Measurements from ENCODE around the gene RCAN2. TPM values are rescaled to one million over a fixed set of nuclear protein-coding genes. Genes with fewer than 3 reads are reported as not detected.
"Not testable (repeated sequence)": the region's sequence is repeated elsewhere in the genome, so short reads cannot be mapped to it uniquely, and the experiment has no call there.

Gene RCAN2
- total and polyA plus RNA-seq, 12 donors = 2.3 to 14.4 (median 6.5) TPM

DNA sequence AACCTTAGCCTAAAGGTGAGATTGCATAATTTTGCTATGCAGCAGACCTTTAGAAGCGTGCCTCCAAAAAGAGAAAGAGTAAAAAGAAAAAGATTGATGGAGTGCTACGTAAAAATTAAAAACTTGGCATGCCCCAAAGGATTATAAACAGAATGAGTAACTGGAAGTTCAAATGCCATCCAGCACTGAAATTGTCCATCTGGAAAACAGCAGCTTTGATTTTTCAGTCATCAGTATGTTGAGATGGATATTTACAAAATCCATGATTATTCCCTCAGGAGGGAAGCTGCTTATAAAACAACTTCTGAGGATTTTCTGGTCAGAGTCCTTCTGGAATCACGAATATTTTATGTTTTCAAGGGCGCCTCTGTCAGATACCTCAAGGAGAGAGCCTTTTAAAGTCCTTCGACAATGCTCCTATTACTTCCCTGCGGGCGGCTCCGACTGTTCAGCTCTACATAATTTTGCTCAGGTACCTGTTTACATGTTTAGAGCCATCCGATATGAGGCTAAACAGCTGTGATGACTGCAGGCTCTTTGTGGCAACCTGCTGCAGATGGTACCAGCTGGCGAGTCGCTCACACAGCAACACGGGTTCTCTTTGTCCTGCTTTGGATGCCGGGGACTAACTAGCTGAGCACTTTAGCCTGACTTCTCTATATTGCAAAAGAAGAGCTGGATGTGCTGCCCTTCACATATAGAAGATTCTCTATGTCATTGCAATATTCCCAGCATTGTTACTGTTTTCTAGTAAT lies 83.3 kb downstream of the RCAN2 start:
- Histone ChIP-seq H3K36me3 (replicated peaks in 1 of 2) (no peaks in the 10 kb centered on the region), H3K4me1 (replicated peaks in 1 of 2) (peaks cover 0 to 22% of the 10 kb centered on the region in 2 donors), H3K9me3 (replicated peaks in 1 of 3) (no peaks in the 10 kb centered on the region), H3K27ac (peak overlapping the region in 1 of 5 donors; percentile 41), H3K27me3 (no peaks in the 10 kb centered on the region), H3K4me3 (no peak overlapping the region)
- DNase-seq = no peak
- intact Hi-C loops (cut with DNase I) = loop anchor here (5.0 to 10.0 kb wide), 3 partner anchors 93 to 321 kb away; no protein-coding TSS in a partner anchor
- WGBS, 4 donors = 47 to 65% (median 57%) methylated on average over 8 to 13 of the region's 13 CpGs
- no peak for TF ChIP-seq POLR2A (IDR thresholded peaks at IDR 0.05)
- TF ChIP-seq, protein P1, sequence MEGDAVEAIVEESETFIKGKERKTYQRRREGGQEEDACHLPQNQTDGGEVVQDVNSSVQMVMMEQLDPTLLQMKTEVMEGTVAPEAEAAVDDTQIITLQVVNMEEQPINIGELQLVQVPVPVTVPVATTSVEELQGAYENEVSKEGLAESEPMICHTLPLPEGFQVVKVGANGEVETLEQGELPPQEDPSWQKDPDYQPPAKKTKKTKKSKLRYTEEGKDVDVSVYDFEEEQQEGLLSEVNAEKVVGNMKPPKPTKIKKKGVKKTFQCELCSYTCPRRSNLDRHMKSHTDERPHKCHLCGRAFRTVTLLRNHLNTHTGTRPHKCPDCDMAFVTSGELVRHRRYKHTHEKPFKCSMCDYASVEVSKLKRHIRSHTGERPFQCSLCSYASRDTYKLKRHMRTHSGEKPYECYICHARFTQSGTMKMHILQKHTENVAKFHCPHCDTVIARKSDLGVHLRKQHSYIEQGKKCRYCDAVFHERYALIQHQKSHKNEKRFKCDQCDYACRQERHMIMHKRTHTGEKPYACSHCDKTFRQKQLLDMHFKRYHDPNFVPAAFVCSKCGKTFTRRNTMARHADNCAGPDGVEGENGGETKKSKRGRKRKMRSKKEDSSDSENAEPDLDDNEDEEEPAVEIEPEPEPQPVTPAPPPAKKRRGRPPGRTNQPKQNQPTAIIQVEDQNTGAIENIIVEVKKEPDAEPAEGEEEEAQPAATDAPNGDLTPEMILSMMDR (IDR thresholded peaks at IDR 0.05) = no peak

DNA sequence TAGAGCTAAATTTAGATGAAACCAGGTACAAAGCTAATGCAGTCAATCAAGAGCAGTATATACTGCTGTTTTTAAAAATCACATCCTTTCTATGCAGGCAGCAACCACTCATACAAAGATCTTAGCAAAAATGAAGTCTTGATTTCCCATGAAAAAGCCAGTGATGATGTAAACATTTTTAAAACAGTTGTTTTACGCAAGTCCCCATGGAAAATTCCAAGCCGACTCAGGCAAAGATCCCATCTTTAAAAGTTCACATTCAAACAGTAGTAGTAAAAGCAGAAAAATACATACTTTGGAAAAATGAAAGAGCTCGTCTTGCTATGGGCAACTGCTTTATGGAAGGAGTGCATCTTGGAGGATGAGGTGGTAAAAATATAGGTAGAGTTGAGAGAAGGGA lies 84.0 kb downstream of the RCAN2 start:
- no peak for DNase-seq
- Histone ChIP-seq H3K4me1 (replicated peaks in 1 of 2) (peaks cover 0 to 22% of the 10 kb centered on the region in 2 donors), H3K9me3 (replicated peaks in 1 of 3) (no peaks in the 10 kb centered on the region), H3K27me3 (no peaks in the 10 kb centered on the region), H3K36me3 (replicated peaks in 1 of 2) (no peaks in the 10 kb centered on the region), H3K4me3 (no peak overlapping the region), H3K27ac (peak overlapping the region in 1 of 5 donors; percentile 26)
- WGBS, 4 donors = 78 to 91% (median 83%) methylated on average over 3 of the region's 3 CpGs
- intact Hi-C loops (cut with DNase I) = loop anchor here (5.0 to 10.0 kb wide), 3 partner anchors 92 to 320 kb away; no protein-coding TSS in a partner anchor
- no peak for TF ChIP-seq POLR2A (IDR thresholded peaks at IDR 0.05)
- TF ChIP-seq, protein P1 (IDR thresholded peaks at IDR 0.05) = no peak

DNA sequence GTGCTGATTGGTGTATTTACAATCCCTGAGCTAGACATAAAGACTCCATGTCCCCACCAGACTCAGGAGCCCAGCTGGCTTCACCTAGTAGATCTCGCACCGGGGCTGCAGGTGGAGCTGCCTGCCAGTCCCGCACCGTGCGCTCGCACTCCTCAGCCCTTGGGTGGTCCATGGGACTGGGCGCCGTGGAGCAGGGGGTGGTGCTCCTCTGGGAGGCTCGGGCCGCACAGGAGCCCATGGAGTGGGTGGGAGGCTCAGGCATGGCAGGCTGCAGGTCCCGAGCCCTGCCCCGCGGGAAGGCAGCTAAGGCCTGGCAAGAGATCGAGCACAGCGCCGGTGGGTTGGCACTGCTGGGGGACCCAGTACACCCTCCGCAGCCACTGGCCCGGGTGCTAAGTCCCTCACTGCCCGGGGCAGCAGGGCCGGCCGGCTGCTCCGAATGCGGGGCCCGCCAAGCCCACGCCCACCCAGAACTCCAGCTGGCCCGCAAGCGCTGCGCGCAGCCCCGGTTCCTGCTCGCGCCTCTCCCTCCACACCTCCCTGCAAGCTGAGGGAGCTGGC lies 85.5 kb downstream of the RCAN2 start:
- DNase-seq; H3K36me3 ChIP-seq (replicated peaks in 1 of 2); H3K27me3 ChIP-seq; H3K4me3 ChIP-seq; H3K9me3 ChIP-seq (replicated peaks in 1 of 3); H3K27ac ChIP-seq: not testable (repeated sequence)
- peaks cover 0 to 17% of the 10 kb centered on the region in 2 donors for H3K4me1 ChIP-seq (replicated peaks in 1 of 2)
- WGBS, 4 donors = 92 to 98% (median 94%) methylated on average over 5 to 29 of the region's 32 CpGs
- intact Hi-C loops (cut with DNase I) = loop anchor here (5.0 to 10.0 kb wide), 3 partner anchors 91 to 318 kb away; no protein-coding TSS in a partner anchor

DNA sequence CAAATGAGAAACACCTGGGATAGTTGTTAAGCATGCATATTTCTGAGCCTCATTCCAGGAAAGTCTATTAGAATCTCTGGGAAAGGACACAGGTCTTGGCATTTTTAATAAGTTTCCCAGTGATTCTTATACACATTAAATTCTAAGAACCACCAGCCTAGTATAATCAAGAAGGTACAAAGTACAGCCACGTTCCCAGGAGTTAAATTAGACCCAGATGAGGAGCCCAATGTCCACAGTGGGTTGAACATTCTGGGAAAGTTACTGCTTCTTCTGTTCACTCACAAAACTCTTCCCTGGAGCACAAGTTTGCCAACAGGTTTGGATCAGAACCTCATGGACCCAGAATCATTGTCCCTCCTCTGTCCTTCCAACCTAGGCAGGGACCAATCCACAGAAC lies 90.4 kb downstream of the RCAN2 start:
- H3K27ac ChIP-seq = no peak overlapping the region
- H3K4me1 ChIP-seq (replicated peaks in 1 of 2) = no peaks in the 10 kb centered on the region
- intact Hi-C loops (cut with DNase I) = loop anchor here in 1 of 2 donors (10.0 kb wide), 1 partner anchor 86 kb away; no protein-coding TSS in a partner anchor
- no peak overlapping the region for H3K4me3 ChIP-seq
- DNase-seq = no peak
- H3K36me3 ChIP-seq (replicated peaks in 1 of 2) = no peaks in the 10 kb centered on the region
- TF ChIP-seq POLR2A (IDR thresholded peaks at IDR 0.05) = no peak
- TF ChIP-seq, protein P1 (IDR thresholded peaks at IDR 0.05) = no peak
- no peaks in the 10 kb centered on the region for H3K9me3 ChIP-seq (replicated peaks in 1 of 3)
- 92 to 100% (median 95%) methylated on average over 1 of the region's 1 CpG for WGBS, 4 donors
- no peaks in the 10 kb centered on the region for H3K27me3 ChIP-seq

All from adrenal gland (tissue), 12 donors.